Endothelial cell of umbilical vein (primary cell): ENCODE measurements around the gene SPANXN2.

ENCODE experiments used
- CTCF ChIP-seq, 2 donors: IDR thresholded peaks; 1 replicate in 1 of 2; 2 replicates in 1 of 2; pipeline ENCODE4 v1.5.1; 2011; ENCODE audit warnings: low read length in 2 of 2, mild to moderate bottlenecking in 2 of 2, moderate library complexity in 2 of 2, control low read depth in 1 of 2, inconsistent platforms in 1 of 2, low read depth in 1 of 2; ENCODE audit not compliant: insufficient read depth in 1 of 2; ENCODE audit errors: extremely low read depth in 1 of 2
- EZH2 ChIP-seq: IDR thresholded peaks from 2 replicates; pipeline ENCODE4 v1.6.1; 2012; ENCODE audit warnings: borderline replicate concordance, low read depth, mild to moderate bottlenecking, moderate library complexity, low read length, inconsistent platforms; ENCODE audit not compliant: severe bottlenecking
- POLR2A ChIP-seq: IDR thresholded peaks from 2 replicates; pipeline ENCODE4 v1.6.1; 2012; ENCODE audit warnings: low read depth, mild to moderate bottlenecking, control low read depth, low read length
- POLR2AphosphoS5 ChIP-seq: IDR thresholded peaks from 2 replicates; pipeline ENCODE4 v1.6.1; 2012; ENCODE audit warnings: low read depth, mild to moderate bottlenecking, control low read depth, low read length, moderate library complexity; ENCODE audit not compliant: insufficient read depth

GRCh38 chrX:143683486-143683885, 37.1 kb downstream of the SPANXN2 start:
- TF ChIP-seq CTCF (IDR thresholded peaks at IDR 0.05; ENCODE audit: extremely low read depth in 1 of 2, insufficient read depth in 1 of 2, low read depth in 1 of 2, low read length in 2 of 2) (no peak), POLR2AphosphoS5 (no peak), EZH2 (no peak), POLR2A (no peak)
